OCI-LY1 (cell line): Measurements from ENCODE around the gene NBDY.

ENCODE experiments used
- H2AFZ ChIP-seq: fragments of 200-600 bp; sonication (generic), shearing (Covaris generic); 2 replicates; pipeline ENCODE4 v1.6.0; 2014; ENCODE audit warnings: antibody characterized with exemption, mild to moderate bottlenecking, low read length
- H3F3A ChIP-seq: fragments of 200-600 bp; sonication (generic), shearing (Covaris generic); 2 replicates; pipeline ENCODE4 v1.6.0; 2014; ENCODE audit warnings: mild to moderate bottlenecking, antibody characterized with exemption, low read length, moderate library complexity; ENCODE audit not compliant: insufficient read depth
- H3K27ac ChIP-seq: fragments of 200-600 bp; sonication (generic); 2 replicates; pipeline ENCODE4 v1.5.1; 2014; ENCODE audit warnings: low read length, mixed run types, mild to moderate bottlenecking, low read depth; ENCODE audit not compliant: poor library complexity, severe bottlenecking
- H3K27me3 ChIP-seq: fragments of 200-600 bp; sonication (generic); 2 replicates; pipeline ENCODE4 v1.6.0; 2014; ENCODE audit warnings: antibody characterized with exemption, mild to moderate bottlenecking, low read length, moderate library complexity; ENCODE audit not compliant: insufficient read depth
- H3K36me3 ChIP-seq: fragments of 200-600 bp; sonication (generic); 2 replicates; pipeline ENCODE4 v1.6.1; 2014; ENCODE audit warnings: mild to moderate bottlenecking, antibody characterized with exemption, low read length, moderate library complexity, mixed read lengths; ENCODE audit not compliant: insufficient read depth
- H3K4me1 ChIP-seq: fragments of 200-600 bp; sonication (generic); 2 replicates; pipeline ENCODE4 v1.5.1; 2014; ENCODE audit warnings: mild to moderate bottlenecking, low read length, moderate library complexity; ENCODE audit not compliant: insufficient read depth, severe bottlenecking
- H3K4me2 ChIP-seq: fragments of 200-600 bp; sonication (generic), shearing (Covaris generic); 2 replicates; pipeline ENCODE4 v1.6.1; 2014; ENCODE audit warnings: low read length
- H3K4me3 ChIP-seq: fragments of 200-600 bp; sonication (generic); 2 replicates; pipeline ENCODE4 v1.5.1; 2014; ENCODE audit warnings: low read length, low read depth, mild to moderate bottlenecking, mixed read lengths; ENCODE audit not compliant: poor library complexity, severe bottlenecking
- H3K79me2 ChIP-seq: fragments of 200-600 bp; shearing (Covaris generic); 2 replicates; pipeline ENCODE4 v1.6.1; 2016; ENCODE audit warnings: mixed run types, low read length, mixed read lengths; ENCODE audit not compliant: insufficient read depth
- H3K9ac ChIP-seq: fragments of 200-600 bp; sonication (generic), shearing (Covaris generic); 2 replicates; pipeline ENCODE4 v1.6.1; 2014; ENCODE audit warnings: mild to moderate bottlenecking, low read length, mixed read lengths
- H3K9me2 ChIP-seq: fragments of 200-600 bp; sonication (generic), shearing (Covaris generic); 2 replicates; pipeline ENCODE4 v1.6.1; 2014; ENCODE audit warnings: low read depth, mild to moderate bottlenecking, low read length, mixed read lengths
- H3K9me3 ChIP-seq: fragments of 200-600 bp; shearing (Covaris generic); 2 replicates; pipeline ENCODE4 v1.6.1; 2014; ENCODE audit warnings: low read length, mixed read lengths
- H4K20me1 ChIP-seq: fragments of 200-600 bp; sonication (generic), shearing (Covaris generic); 2 replicates; pipeline ENCODE4 v1.6.0; 2016; ENCODE audit warnings: mild to moderate bottlenecking, low read length; ENCODE audit not compliant: insufficient read depth
- CTCF ChIP-seq: fragments of 200-600 bp; sonication (generic), shearing (Covaris generic); IDR thresholded peaks from 2 replicates; pipeline ENCODE4 v1.5.1; 2017; ENCODE audit warnings: mild to moderate bottlenecking, antibody characterized with exemption, low read length, moderate library complexity, mixed read lengths
- EZH2 ChIP-seq: fragments of 200-600 bp; sonication (generic), shearing (Covaris generic); IDR thresholded peaks from 2 replicates; pipeline ENCODE4 v1.8.0; 2017; ENCODE audit warnings: borderline replicate concordance, mixed run types, mild to moderate bottlenecking, antibody characterized with exemption, low read length, moderate library complexity, mixed read lengths

Gene NBDY

GRCh38 chrX:56784666-56785065 is 55.6 kb downstream of the NBDY start:
- Histone ChIP-seq H3K9ac (no peak overlapping the region), H3K4me2 (no peak overlapping the region), H3K36me3 (no peaks in the 10 kb centered on the region), H3F3A (no peaks in the 10 kb centered on the region), H3K4me1 (no peaks in the 10 kb centered on the region), H3K9me3 (no peaks in the 10 kb centered on the region), H3K27ac (no peak overlapping the region), H3K9me2 (no peaks in the 10 kb centered on the region), H3K27me3 (no peaks in the 10 kb centered on the region), H4K20me1 (no peaks in the 10 kb centered on the region), H3K4me3 (no peak overlapping the region), H2AFZ (no peak overlapping the region), H3K79me2 (no peaks in the 10 kb centered on the region)
- no peak for TF ChIP-seq CTCF
- TF ChIP-seq EZH2 = no peak

DNA sequence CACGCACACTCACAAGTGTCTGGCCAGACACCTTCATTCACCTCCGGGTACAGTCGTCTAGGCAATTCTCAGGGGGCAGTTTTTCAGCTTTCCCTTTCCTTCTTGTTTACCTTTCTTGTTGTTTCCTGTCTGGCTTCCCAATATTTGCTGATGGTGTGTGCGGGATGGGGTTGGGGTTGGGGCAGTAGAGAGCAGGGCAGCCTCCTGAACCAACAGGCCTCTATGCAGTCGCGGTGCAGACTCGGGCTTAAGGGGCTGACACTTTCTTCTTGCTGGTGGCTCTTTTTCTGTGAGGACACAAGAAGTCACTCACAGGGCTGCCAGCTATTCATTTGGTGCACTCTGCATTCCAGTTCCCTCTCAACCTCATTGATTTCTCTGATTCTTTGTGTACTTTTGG is 56.4 kb downstream of the NBDY start:
- Histone ChIP-seq H3K36me3 (no peaks in the 10 kb centered on the region), H3K79me2 (no peaks in the 10 kb centered on the region), H3F3A (no peaks in the 10 kb centered on the region), H3K4me3 (no peak overlapping the region), H2AFZ (no peak overlapping the region), H3K9me2 (no peaks in the 10 kb centered on the region), H3K4me2 (no peak overlapping the region), H4K20me1 (no peaks in the 10 kb centered on the region), H3K9me3 (no peaks in the 10 kb centered on the region), H3K9ac (no peak overlapping the region), H3K4me1 (no peaks in the 10 kb centered on the region), H3K27me3 (no peaks in the 10 kb centered on the region), H3K27ac (no peak overlapping the region)
- no peak for TF ChIP-seq CTCF
- no peak for TF ChIP-seq EZH2

DNA sequence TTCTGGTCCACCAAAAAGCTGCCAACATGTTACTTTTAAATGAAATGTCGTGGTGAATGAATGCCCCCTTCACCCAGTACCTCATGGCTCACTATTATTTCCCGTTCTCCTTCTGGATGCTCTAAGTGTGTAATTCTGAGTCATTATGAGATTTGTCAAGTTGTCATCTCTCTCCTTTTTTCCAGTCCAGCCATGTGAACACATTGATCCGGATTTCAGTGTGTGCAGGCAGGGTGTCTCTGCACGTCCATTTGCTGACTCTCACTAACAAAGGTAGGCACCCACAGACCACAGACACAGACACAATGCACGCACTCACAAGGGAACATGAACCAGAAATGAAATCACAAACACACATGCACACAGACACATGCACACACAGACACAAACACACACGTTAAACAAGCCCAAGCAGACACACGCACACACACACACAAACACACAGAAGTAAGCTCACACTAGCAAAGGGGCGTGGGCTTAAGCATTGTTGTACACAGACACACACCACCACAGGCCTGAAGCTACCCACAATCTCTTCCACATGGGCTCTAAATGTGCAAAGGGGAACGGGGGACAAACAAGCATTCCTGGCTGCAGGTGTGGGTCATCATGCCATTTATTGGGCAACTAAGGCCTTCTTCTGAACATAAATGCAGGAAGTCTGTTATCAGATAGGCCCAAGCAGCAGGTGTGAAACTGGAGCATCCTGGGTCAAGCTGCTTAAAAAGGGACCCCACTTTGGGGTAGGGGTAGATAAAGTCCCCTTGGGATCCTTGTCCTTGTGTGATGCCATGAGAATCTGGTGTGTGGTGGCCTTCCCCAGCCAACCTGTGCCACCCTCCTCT is 58.1 kb downstream of the NBDY start:
- TF ChIP-seq EZH2 (no peak), CTCF (no peak)
- no peak overlapping the region for H3K27ac ChIP-seq

More for the DNA sequence above, 58.1 kb downstream of the NBDY start:
- H2AFZ ChIP-seq = no peak overlapping the region
- H4K20me1 ChIP-seq = no peaks in the 10 kb centered on the region
- no peak overlapping the region for H3K4me2 ChIP-seq
- no peaks in the 10 kb centered on the region for H3F3A ChIP-seq
- no peak overlapping the region for H3K9ac ChIP-seq
- no peaks in the 10 kb centered on the region for H3K27me3 ChIP-seq
- H3K36me3 ChIP-seq = no peaks in the 10 kb centered on the region
- H3K4me1 ChIP-seq = peaks cover 12% of the 10 kb centered on the region
- no peaks in the 10 kb centered on the region for H3K9me3 ChIP-seq
- H3K4me3 ChIP-seq = no peak overlapping the region
- H3K79me2 ChIP-seq = no peaks in the 10 kb centered on the region
- no peaks in the 10 kb centered on the region for H3K9me2 ChIP-seq
